AG04450 (cell line): ENCODE data around the gene ADAMTSL2. TPM values are rescaled to one million over a fixed set of nuclear protein-coding genes. Genes with fewer than 3 reads are reported as not detected.

Experiments used
- CTCF ChIA-PET: fragments of 300-600, 350-600 bp; formaldehyde crosslinking; extraction: SDS; loops from one replicate; lab custom pipeline; 2022; ENCODE audit warnings: antibody characterized with exemption, inconsistent platforms; lab: Charles Lee
- POLR2A ChIA-PET: fragments of 350-600 bp; formaldehyde crosslinking; extraction: SDS; loops from one replicate; lab custom pipeline; 2021; ENCODE audit warnings: antibody characterized with exemption, inconsistent platforms; lab: Yijun Ruan, JAX
- DNase-seq: peaks from one replicate; pipeline ENCODE4 v3.0.0-alpha.2; 2011; ENCODE audit warnings: low read depth, low spot score
- H3K27ac ChIP-seq: one replicate; pipeline ENCODE4 v1.5.1; 2012; ENCODE audit warnings: low read depth, low read length, control low read depth
- H3K27me3 ChIP-seq: one replicate; pipeline ENCODE4 v1.6.0; 2012; ENCODE audit warnings: low read length; ENCODE audit not compliant: control insufficient read depth, insufficient read depth
- H3K4me3 ChIP-seq: 2 replicates; pipeline ENCODE4 v1.5.1; 2011; ENCODE audit warnings: mild to moderate bottlenecking, low read depth, low read length, control low read depth
- H3K9me3 ChIP-seq: 2 replicates; pipeline ENCODE4 v1.5.1; 2012; ENCODE audit warnings: low read length; ENCODE audit not compliant: control insufficient read depth, insufficient read depth
- CTCF ChIP-seq: IDR thresholded peaks from 2 replicates; pipeline ENCODE4 v1.5.1; 2011; ENCODE audit warnings: low read depth, low read length, control low read depth, inconsistent platforms
- polyA plus RNA-seq: library from polyadenylated mRNA; depleted of rRNA; stranded (reverse); fragments of >200 nt; gene quantifications from 2 replicates; pipeline ENCODE4 v1.2.3, GENCODE V29; 2011

ADAMTSL2 gene
- polyA plus RNA-seq, 1 experiment, result not detected

GRCh38 chr9:133518200-133518599, 16.3 kb upstream of the ADAMTSL2 start:
- ChIA-PET CTCF (interaction anchor here (0.5 kb wide), 1 partner anchor 24 kb away, joined by 3 read pairs; no protein-coding TSS in a partner anchor), POLR2A (no interaction called here)
- H3K27me3 ChIP-seq, result peaks cover 54% of the 10 kb centered on the region
- no peak overlapping the region for H3K27ac ChIP-seq
- DNase-seq, result no peak
- no peak for TF ChIP-seq CTCF
- no peaks in the 10 kb centered on the region for H3K9me3 ChIP-seq
- H3K4me3 ChIP-seq, result no peak overlapping the region

- ChIA-PET CTCF (no interaction called here), POLR2A (no interaction called here)
- Histone ChIP-seq H3K4me3 (no peak overlapping the region), H3K27me3 (peaks cover 54% of the 10 kb centered on the region), H3K9me3 (no peaks in the 10 kb centered on the region), H3K27ac (no peak overlapping the region)
- no peak for TF ChIP-seq CTCF
- no peak for DNase-seq
Observed at GRCh38 chr9:133518706-133519449, 15.6 kb upstream of the ADAMTSL2 start.

GRCh38 chr9:133519693-133520092, 14.8 kb upstream of the ADAMTSL2 start:
- CTCF ChIA-PET, result no interaction called here

GRCh38 chr9:133520121-133520835, 14.2 kb upstream of the ADAMTSL2 start:
- DNase-seq, result no peak
- ChIA-PET CTCF (no interaction called here), POLR2A (no interaction called here)
- no peaks in the 10 kb centered on the region for H3K9me3 ChIP-seq
- H3K27me3 ChIP-seq, result peaks cover 52% of the 10 kb centered on the region
- H3K4me3 ChIP-seq, result no peak overlapping the region
- H3K27ac ChIP-seq, result no peak overlapping the region
- no peak for TF ChIP-seq CTCF

More at GRCh38 chr9:133519693-133520092, 14.8 kb upstream of the ADAMTSL2 start:
- POLR2A ChIA-PET, result no interaction called here
- Histone ChIP-seq H3K4me3 (no peak overlapping the region), H3K27ac (no peak overlapping the region), H3K9me3 (no peaks in the 10 kb centered on the region), H3K27me3 (peaks cover 56% of the 10 kb centered on the region)
- no peak for TF ChIP-seq CTCF
- DNase-seq, result no peak
